PC-3 (cell line): ENCODE measurements around the gene CASP1. TPM values are rescaled to one million over a fixed set of nuclear protein-coding genes. Genes with fewer than 3 reads are reported as not detected.

Source experiments
- ATAC-seq: fragments of 200-7000 bp; cut with Tn5 transposase; 2 replicates; pipeline ENCODE4 v1.9.1; 2020; ENCODE audit warnings: mild to moderate bottlenecking, moderate library complexity
- BruUV-seq: library from RNA; stranded (reverse); fragments of 400-500 nt; replicated peaks from 2 replicates; lab custom pipeline; 2021; lab: Mats Ljungman, UMichigan
- CTCF ChIA-PET: fragments of 300-600 bp; sonication (Branson Sonifier 250); formaldehyde crosslinking; loops from one replicate; lab custom pipeline; 2022; ENCODE audit warnings: antibody characterized with exemption; lab: Charles Lee
- POLR2A ChIA-PET: fragments of 300-600 bp; sonication (Branson Sonifier 250); formaldehyde crosslinking; loops from one replicate; lab custom pipeline; 2022; ENCODE audit warnings: antibody characterized with exemption; ENCODE audit not compliant: unreplicated experiment; lab: Charles Lee
- DNase-seq: peaks from one replicate; pipeline ENCODE4 v3.0.0-alpha.2; 2015
- H2AFZ ChIP-seq: fragments of 300-600 bp; sonication (generic); 2 replicates; pipeline ENCODE4 v1.6.0; 2016; ENCODE audit warnings: antibody characterized with exemption, low read length
- H3F3A ChIP-seq: fragments of 300-600 bp; sonication (generic); one replicate; pipeline ENCODE4 v1.6.0; 2017; ENCODE audit warnings: antibody characterized with exemption, low read length, control low read depth, mild to moderate bottlenecking; ENCODE audit not compliant: unreplicated experiment
- H3K27ac ChIP-seq: fragments of 300-600 bp; sonication (generic); 2 replicates; pipeline ENCODE4 v1.5.1; 2016; ENCODE audit warnings: mild to moderate bottlenecking, low read length
- H3K27me3 ChIP-seq: fragments of 300-600 bp; sonication (generic); 2 replicates; pipeline ENCODE4 v1.6.1; 2016; ENCODE audit warnings: low read length, mixed read lengths
- H3K36me3 ChIP-seq: fragments of 300-600 bp; sonication (generic); 2 replicates; pipeline ENCODE4 v1.6.1; 2016; ENCODE audit warnings: low read depth, mixed run types, low read length, mixed read lengths
- H3K4me1 ChIP-seq: fragments of 300-600 bp; sonication (generic); 2 replicates; pipeline ENCODE4 v1.5.1; 2016; ENCODE audit warnings: low read length; ENCODE audit not compliant: insufficient read depth
- H3K4me2 ChIP-seq: fragments of 300-600 bp; sonication (generic); 2 replicates; pipeline ENCODE4 v1.6.0; 2016; ENCODE audit warnings: low read length
- H3K4me3 ChIP-seq: fragments of 300-600 bp; sonication (generic); 2 replicates; pipeline ENCODE4 v1.5.1; 2016; ENCODE audit warnings: mild to moderate bottlenecking, low read length, mixed read lengths
- H3K79me2 ChIP-seq: fragments of 300-600 bp; sonication (generic); 2 replicates; pipeline ENCODE4 v1.6.1; 2017; ENCODE audit warnings: low read length, mixed read lengths
- H3K9ac ChIP-seq: fragments of 300-600 bp; sonication (generic); 2 replicates; pipeline ENCODE4 v1.6.0; 2016; ENCODE audit warnings: mild to moderate bottlenecking, low read length
- H3K9me2 ChIP-seq: fragments of 300-600 bp; sonication (generic); replicated peaks from 2 replicates; pipeline ENCODE4 v1.6.1; 2016; ENCODE audit warnings: mixed run types, low read length, mixed read lengths
- H3K9me3 ChIP-seq: fragments of 300-600 bp; sonication (generic); 2 replicates; pipeline ENCODE4 v1.6.1; 2016; ENCODE audit warnings: low read length, mixed read lengths
- H4K20me1 ChIP-seq: fragments of 300-600 bp; sonication (generic); 2 replicates; pipeline ENCODE4 v1.6.1; 2016; ENCODE audit warnings: low read length, mixed read lengths
- CTCF ChIP-seq: fragments of 300-600 bp; sonication (generic); conservative IDR thresholded peaks from 2 replicates; pipeline ENCODE4 v1.5.1; 2017; ENCODE audit warnings: antibody characterized with exemption, low read depth, mild to moderate bottlenecking, low read length
- EZH2 ChIP-seq: fragments of 300-600 bp; sonication (generic); IDR thresholded peaks from one replicate; pipeline ENCODE4 v1.6.1; 2017; ENCODE audit warnings: antibody characterized with exemption, mild to moderate bottlenecking, low read length; ENCODE audit not compliant: unreplicated experiment
- EZH2phosphoT487 ChIP-seq: fragments of 300-600 bp; sonication (generic); IDR thresholded peaks from 2 replicates; pipeline ENCODE4 v1.6.1; 2018; ENCODE audit warnings: mild to moderate bottlenecking, antibody characterized with exemption, low read length, borderline replicate concordance
- intact Hi-C: fragments of 100-400 bp; cut with micrococcal nuclease; formaldehyde crosslinking; loops from 2 replicates; pipeline ENCODE4 v1.9.0; 2023
- total RNA-seq: library from RNA; depleted of rRNA; stranded (reverse); fragments of >200 nt; gene quantifications from 2 replicates; pipeline ENCODE4 v1.2.3, GENCODE V29; 2014

CASP1 gene
- total RNA-seq, 1 experiment from 2014 or later, result 0.33 TPM

- DNase-seq (no peak), ATAC-seq (no peak)
- H4K20me1 ChIP-seq, result no peaks in the 10 kb centered on the region
- intact Hi-C loops, result no loop called here
- H3K9me3 ChIP-seq, result no peaks in the 10 kb centered on the region
- BruUV-seq, result no TSS peak
- H3F3A ChIP-seq, result no peaks in the 10 kb centered on the region
- H3K79me2 ChIP-seq, result no peaks in the 10 kb centered on the region
- H3K4me3 ChIP-seq, result no peak overlapping the region
- H3K9me2 ChIP-seq, result no peaks in the 10 kb centered on the region
- peak overlapping the region; percentile 24; the same call in 1 of the 2 replicates for H2AFZ ChIP-seq
- no peaks in the 10 kb centered on the region for H3K4me1 ChIP-seq
- no peak overlapping the region for H3K9ac ChIP-seq
- no peaks in the 10 kb centered on the region for H3K27me3 ChIP-seq
- no peaks in the 10 kb centered on the region for H3K36me3 ChIP-seq
- ChIA-PET CTCF (no interaction called here), POLR2A (no interaction called here)
- TF ChIP-seq EZH2, result no peak
- no peak for TF ChIP-seq EZH2phosphoT487
- no peak for TF ChIP-seq CTCF
- no peak overlapping the region for H3K4me2 ChIP-seq
- H3K27ac ChIP-seq, result no peak overlapping the region
Observed at GRCh38 chr11:105005451-105005845, 29.5 kb downstream of the CASP1 start.

GRCh38 chr11:105004021-105004420, 30.9 kb downstream of the CASP1 start:
- ChIA-PET POLR2A (no interaction called here), CTCF (interaction anchor here (0.6 kb wide), 1 partner anchor 79 kb away, joined by 3 read pairs; no protein-coding TSS in a partner anchor)
- Histone ChIP-seq H3K4me2 (no peak overlapping the region), H3K9me3 (no peaks in the 10 kb centered on the region), H3K27ac (no peak overlapping the region), H3K27me3 (no peaks in the 10 kb centered on the region), H4K20me1 (no peaks in the 10 kb centered on the region), H3K9me2 (no peaks in the 10 kb centered on the region), H3K4me3 (no peak overlapping the region), H3K79me2 (no peaks in the 10 kb centered on the region), H3K9ac (no peak overlapping the region), H2AFZ (no peak overlapping the region), H3K4me1 (no peaks in the 10 kb centered on the region), H3K36me3 (no peaks in the 10 kb centered on the region), H3F3A (no peaks in the 10 kb centered on the region)
- no peak for TF ChIP-seq EZH2
- no peak for TF ChIP-seq EZH2phosphoT487
- no peak for TF ChIP-seq CTCF
- DNase-seq (no peak), ATAC-seq (no peak)
- intact Hi-C loops, result loop anchor here (5.0 kb wide), 1 partner anchor 38 kb away; no protein-coding TSS in a partner anchor
- no TSS peak for BruUV-seq

GRCh38 chr11:105003151-105003550, 31.8 kb downstream of the CASP1 start:
- CTCF ChIA-PET, result no interaction called here
- no peaks in the 10 kb centered on the region for H4K20me1 ChIP-seq
- intact Hi-C loops, result loop anchor here (5.0 kb wide), 1 partner anchor 39 kb away; no protein-coding TSS in a partner anchor
- POLR2A ChIA-PET, result no interaction called here
- TF ChIP-seq CTCF (no peak), EZH2phosphoT487 (no peak), EZH2 (no peak)
- no peaks in the 10 kb centered on the region for H3K79me2 ChIP-seq
- no peaks in the 10 kb centered on the region for H3K9me3 ChIP-seq
- H3K36me3 ChIP-seq, result no peaks in the 10 kb centered on the region
- H3K9ac ChIP-seq, result no peak overlapping the region
- H3K4me2 ChIP-seq, result no peak overlapping the region
- H3K27ac ChIP-seq, result no peak overlapping the region
- no peaks in the 10 kb centered on the region for H3K9me2 ChIP-seq
- H3K27me3 ChIP-seq, result no peaks in the 10 kb centered on the region
- no peak for ATAC-seq
- no peaks in the 10 kb centered on the region for H3F3A ChIP-seq
- no peak overlapping the region for H3K4me3 ChIP-seq
- DNase-seq, result no peak
- no peak overlapping the region for H2AFZ ChIP-seq
- no peaks in the 10 kb centered on the region for H3K4me1 ChIP-seq
- no TSS peak for BruUV-seq
